A549 treated with GW870086 at 1 μM for 4 hours (cell line): ENCODE measurements around the gene LIPA. TPM values are rescaled to one million over a fixed set of nuclear protein-coding genes. Genes with fewer than 3 reads are reported as not detected.

Experiments used
- total RNA-seq: library from RNA; stranded (reverse); fragments of 200-300 nt; extraction: Qiagen RNA extraction; gene quantifications from 5 replicates; pipeline ENCODE4 v1.2.3, GENCODE V29; 2022; ENCODE audit warnings: low read depth

Gene LIPA
- 38.2 to 53.6 TPM (median 50.6 TPM) in 5 replicates for total RNA-seq

DNA sequence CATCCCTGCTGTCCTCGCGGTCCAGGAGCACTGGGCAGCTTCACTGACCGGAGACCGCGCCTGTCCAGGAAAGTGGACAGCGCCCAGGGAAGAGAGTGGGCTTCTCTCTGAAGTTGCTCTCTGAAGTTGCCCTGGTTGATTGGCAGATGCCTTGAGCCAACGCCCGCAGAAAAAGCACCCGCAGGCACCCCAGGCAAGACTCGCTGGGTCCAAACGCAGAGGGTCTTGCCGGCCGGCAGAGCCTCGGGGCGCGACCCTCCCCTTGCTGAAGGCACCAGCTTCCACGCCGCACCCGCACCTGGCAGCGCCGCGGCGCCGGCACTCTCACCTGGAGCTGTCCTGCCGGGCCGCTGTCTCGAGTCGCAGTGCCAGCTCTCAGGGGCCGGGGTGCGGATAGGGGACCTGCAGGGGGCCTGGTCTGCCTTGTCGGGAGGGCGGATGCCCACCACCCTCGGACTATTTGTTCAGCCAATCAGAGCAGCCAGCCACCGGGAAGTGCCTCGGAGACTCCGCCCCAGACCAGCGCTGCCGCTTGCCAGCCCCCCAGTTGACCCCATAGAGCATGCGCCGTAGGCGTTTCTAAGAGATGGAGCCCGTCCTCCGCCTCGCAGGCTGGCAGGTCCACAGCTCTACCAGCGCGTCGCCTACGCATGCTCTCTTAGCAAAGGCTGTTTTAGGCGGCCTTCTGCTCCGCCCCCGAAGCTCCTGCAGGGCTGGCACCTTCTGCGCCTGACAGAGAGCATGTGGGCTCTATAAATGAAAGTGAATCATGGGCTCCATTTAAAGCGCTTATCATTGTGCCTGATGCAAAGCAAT lies at the start of gene LIPA:
LIPA (minus strand) TSS at position 367 of the 816 bp plus-strand sequence. CDS start 4,127 bp downstream, outside the sequence.

DNA sequence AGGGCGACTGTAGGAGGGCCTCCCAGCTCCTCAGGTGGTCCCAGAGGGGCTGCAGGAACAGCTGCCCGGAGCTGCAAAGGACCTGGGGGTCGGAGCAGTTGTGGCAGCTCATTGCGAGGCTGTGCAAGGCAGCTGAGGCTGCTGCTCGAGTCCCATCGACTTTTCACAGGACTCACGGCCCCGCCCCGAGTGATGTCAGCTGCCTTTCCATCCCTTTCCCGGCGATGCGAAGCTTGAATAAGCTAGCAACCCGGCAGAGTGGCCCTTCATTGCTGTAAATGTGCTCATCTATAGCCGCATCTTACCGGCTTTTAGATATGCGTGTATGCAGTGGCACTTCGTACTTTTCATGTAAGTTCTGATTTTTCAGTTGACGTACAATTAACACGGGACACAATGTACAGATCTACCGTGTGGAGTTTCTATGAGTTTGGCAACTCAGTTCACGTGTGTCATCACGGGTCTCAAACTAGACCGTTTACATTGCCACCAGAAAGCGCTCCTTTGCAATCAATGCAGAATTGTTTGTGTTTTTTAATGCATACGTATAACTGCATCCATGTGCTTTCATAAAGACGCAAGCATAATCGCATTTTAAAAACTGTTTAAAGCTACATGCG lies 44.3 kb downstream of the LIPA start, which contains the start of gene CH25H:
CH25H (minus strand) TSS at position 137 of the 620 bp plus-strand sequence; CDS start at position 112, 25 bp downstream.

Other genes starting within 250 kb of the LIPA start
- 0.19 to 0.38 TPM (median 0.22 TPM) in 5 replicates for gene CH25H, start 44.5 kb downstream of the LIPA start, total RNA-seq
- 2.0 to 3.3 TPM (median 2.6 TPM) in 5 replicates for gene IFIT2, start 50.3 kb upstream of the LIPA start, total RNA-seq
- 4.6 to 6.2 TPM (median 6.0 TPM) in 5 replicates for gene IFIT3, start 76.2 kb upstream of the LIPA start, total RNA-seq
- gene IFIT1B, start 126.3 kb upstream of the LIPA start, total RNA-seq: not detected in 5 replicates
- 4.2 to 5.7 TPM (median 4.6 TPM) in 5 replicates for gene IFIT1, start 140.8 kb upstream of the LIPA start, total RNA-seq
- gene IFIT5, start 162.8 kb upstream of the LIPA start, total RNA-seq: 7.5 to 11.1 TPM (median 9.6 TPM) in 5 replicates